AG04449 (cell line): ENCODE measurements around the gene GNL2.

Experiments used
- CTCF ChIA-PET: fragments of 350-600 bp; formaldehyde crosslinking; extraction: SDS; loops from one replicate; lab custom pipeline; 2021; ENCODE audit warnings: antibody characterized with exemption; lab: Yijun Ruan, JAX
- POLR2A ChIA-PET: fragments of 400-600, 350-600 bp; formaldehyde crosslinking; extraction: SDS; loops from one replicate; lab custom pipeline; 2020; ENCODE audit warnings: antibody characterized with exemption, inconsistent platforms; lab: Yijun Ruan, JAX
- DNase-seq: peaks from one replicate; pipeline ENCODE4 v3.0.0-alpha.2; 2010; ENCODE audit warnings: low read depth, low spot score
- H3K4me3 ChIP-seq: 2 replicates; pipeline ENCODE4 v1.5.1; 2011; ENCODE audit warnings: low read depth, mild to moderate bottlenecking, control low read depth, low read length
- CTCF ChIP-seq: IDR thresholded peaks from one replicate; pipeline ENCODE4 v1.5.1; 2011; ENCODE audit warnings: mild to moderate bottlenecking, moderate library complexity, low read length, control low read depth, inconsistent platforms; ENCODE audit not compliant: insufficient read depth; ENCODE audit errors: missing control alignments

The GNL2 gene

GRCh38 chr1:37614105-37614504 lies 18.4 kb upstream of the GNL2 start:
- H3K4me3 ChIP-seq: no peak overlapping the region
- CTCF ChIA-PET: interaction anchor here (3.6 kb wide), 1 partner anchor 11 kb away, joined by 18 read pairs; no protein-coding TSS in a partner anchor
- POLR2A ChIA-PET: no interaction called here
- DNase-seq: no peak
- TF ChIP-seq CTCF: no peak

DNA sequence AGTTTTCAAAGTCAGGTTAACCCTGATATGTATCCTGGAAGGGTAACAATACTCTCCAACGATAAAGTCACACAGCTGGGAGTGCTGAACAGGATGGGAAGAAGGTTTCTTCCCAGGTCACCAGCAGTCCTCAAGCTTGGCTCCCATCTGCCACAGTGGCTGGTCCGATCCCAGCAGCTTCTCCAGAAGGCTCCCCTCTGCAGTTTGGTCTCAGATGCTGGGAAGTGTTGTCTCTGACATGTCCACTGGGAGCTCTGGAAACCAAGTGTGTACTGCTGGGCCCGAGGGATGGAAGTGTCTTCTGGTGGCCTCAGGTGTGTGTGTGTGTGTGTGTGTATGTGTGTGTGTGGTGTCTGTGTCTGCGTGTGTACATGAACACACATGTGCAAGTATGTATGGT lies 16.4 kb upstream of the GNL2 start:
- CTCF ChIA-PET: interaction anchor here (0.9 to 3.6 kb wide), 2 partner anchors 9 to 16 kb away, joined by 3 to 18 read pairs; partner anchors contain the start of gene GNL2
- H3K4me3 ChIP-seq: no peak overlapping the region
- POLR2A ChIA-PET: no interaction called here
- DNase-seq: no peak
- TF ChIP-seq CTCF: no peak

GRCh38 chr1:37609994-37610393 lies 14.3 kb upstream of the GNL2 start:
- no peak for TF ChIP-seq CTCF
- no peak overlapping the region for H3K4me3 ChIP-seq
- DNase-seq: no peak
- ChIA-PET CTCF (interaction anchor here (1.5 kb wide), 1 partner anchor 10 kb away, joined by 13 read pairs; no protein-coding TSS in a partner anchor), POLR2A (no interaction called here)

GRCh38 chr1:37609002-37609401 lies 13.3 kb upstream of the GNL2 start:
- H3K4me3 ChIP-seq: no peak overlapping the region
- CTCF ChIA-PET: interaction anchor here (1.5 to 14.5 kb wide), 2 partner anchors 9 to 70 kb away, joined by 13 to 382 read pairs; no protein-coding TSS in a partner anchor
- DNase-seq: no peak
- POLR2A ChIA-PET: no interaction called here
- TF ChIP-seq CTCF: no peak

DNA sequence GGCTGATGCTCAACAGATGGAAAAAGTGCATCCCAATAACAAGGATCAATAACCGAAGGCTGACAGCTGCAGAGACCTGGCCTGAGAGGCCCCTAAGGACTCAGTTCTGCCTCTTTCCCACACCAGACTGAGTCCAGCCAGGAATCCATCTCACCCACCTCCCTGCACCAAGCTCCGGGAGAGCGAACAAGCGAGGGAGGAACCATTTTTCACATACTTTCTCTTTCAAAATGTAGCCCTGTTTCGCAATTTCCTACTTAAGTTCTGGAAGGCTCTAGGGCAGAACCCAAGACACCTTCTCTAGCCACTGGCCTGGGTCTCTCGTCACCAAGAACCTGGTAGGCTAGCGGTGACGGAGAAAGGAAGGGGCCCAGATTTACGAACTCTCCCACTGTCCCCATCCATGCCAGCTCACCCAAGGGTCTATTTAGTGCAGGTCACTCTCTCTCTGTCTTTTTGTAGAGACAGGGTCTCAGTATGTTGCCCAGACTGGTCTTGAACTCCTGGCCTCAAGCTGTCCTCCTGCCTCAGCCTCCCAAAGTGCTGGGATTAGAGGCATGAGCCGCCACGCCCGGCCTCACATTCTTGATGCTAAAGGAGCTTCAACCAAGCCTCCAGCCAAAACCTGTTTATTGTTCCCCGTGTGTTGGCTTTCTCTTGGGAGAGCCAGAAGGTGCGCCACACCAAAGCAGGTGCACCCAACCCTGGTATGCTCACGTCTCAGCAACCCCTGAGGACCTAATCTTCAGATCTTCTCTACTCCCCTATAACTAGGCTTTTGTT lies 10.9 kb upstream of the GNL2 start:
- POLR2A ChIA-PET: no interaction called here
- TF ChIP-seq CTCF: no peak
- H3K4me3 ChIP-seq: no peak overlapping the region
- DNase-seq: peak; percentile 16
- CTCF ChIA-PET: interaction anchor here (1.1 to 14.5 kb wide), 4 partner anchors 7 to 72 kb away, joined by 3 to 382 read pairs (median 6); partner anchors contain the start of gene GNL2

- CTCF ChIA-PET: interaction anchor here (1.1 to 14.5 kb wide), 4 partner anchors 7 to 73 kb away, joined by 4 to 382 read pairs (median 6); partner anchors contain the start of gene GNL2
- no peak for TF ChIP-seq CTCF
These were observed 10.2 kb upstream of the GNL2 start for GRCh38 chr1:37605806-37606474.

More at GRCh38 chr1:37605806-37606474, 10.2 kb upstream of the GNL2 start:
- POLR2A ChIA-PET: no interaction called here
- no peak for DNase-seq
- no peak overlapping the region for H3K4me3 ChIP-seq
